Hindlimb muscle (tissue), 1 donor: Measurements from ENCODE around the gene RFNG. TPM values are rescaled to one million over a fixed set of nuclear protein-coding genes. Genes with fewer than 3 reads are reported as not detected.

Experiments used
- DNase-seq: peaks from one replicate; pipeline ENCODE4 v3.0.0-alpha.2; 2013
- polyA plus RNA-seq: library from polyadenylated mRNA; unstranded; fragments of 120-200 nt; gene quantifications from one replicate; pipeline ENCODE4 v1.2.1, GENCODE V29; 2013; ENCODE audit not compliant: insufficient read length

The RFNG gene
- polyA plus RNA-seq, 1 donor = 34.8 TPM

DNA sequence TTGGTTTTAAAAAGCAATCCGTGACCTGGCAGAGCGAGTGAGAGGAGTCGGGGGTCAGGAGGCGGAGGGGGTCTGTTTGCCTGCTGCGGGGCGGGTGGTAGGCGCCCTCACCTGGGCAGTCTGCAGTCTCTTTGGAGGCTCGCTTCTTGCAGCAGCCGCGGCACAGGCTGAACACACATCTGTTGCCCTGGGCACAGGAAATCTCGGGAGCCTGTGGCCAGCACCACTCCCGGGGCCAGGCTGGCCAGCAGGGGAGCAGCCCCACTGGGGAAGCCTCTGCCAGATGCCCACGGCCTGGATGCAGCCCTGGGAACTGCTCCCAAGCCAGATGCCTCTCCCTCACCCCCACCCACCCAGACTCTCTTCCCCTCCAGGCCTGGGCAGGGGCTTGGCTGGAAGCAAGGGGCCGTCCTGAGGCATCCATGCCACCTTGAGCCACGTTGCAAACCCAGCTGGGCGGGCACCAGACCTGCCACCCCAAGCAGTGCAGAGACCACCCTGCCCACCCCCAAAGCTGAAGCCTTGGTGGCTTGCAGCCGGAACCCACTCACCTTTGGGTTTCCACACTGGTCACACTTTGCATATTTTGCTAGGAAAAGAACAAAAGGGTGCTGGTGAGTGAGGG lies 6.7 kb upstream of the RFNG start:
- no peak for DNase-seq

DNA sequence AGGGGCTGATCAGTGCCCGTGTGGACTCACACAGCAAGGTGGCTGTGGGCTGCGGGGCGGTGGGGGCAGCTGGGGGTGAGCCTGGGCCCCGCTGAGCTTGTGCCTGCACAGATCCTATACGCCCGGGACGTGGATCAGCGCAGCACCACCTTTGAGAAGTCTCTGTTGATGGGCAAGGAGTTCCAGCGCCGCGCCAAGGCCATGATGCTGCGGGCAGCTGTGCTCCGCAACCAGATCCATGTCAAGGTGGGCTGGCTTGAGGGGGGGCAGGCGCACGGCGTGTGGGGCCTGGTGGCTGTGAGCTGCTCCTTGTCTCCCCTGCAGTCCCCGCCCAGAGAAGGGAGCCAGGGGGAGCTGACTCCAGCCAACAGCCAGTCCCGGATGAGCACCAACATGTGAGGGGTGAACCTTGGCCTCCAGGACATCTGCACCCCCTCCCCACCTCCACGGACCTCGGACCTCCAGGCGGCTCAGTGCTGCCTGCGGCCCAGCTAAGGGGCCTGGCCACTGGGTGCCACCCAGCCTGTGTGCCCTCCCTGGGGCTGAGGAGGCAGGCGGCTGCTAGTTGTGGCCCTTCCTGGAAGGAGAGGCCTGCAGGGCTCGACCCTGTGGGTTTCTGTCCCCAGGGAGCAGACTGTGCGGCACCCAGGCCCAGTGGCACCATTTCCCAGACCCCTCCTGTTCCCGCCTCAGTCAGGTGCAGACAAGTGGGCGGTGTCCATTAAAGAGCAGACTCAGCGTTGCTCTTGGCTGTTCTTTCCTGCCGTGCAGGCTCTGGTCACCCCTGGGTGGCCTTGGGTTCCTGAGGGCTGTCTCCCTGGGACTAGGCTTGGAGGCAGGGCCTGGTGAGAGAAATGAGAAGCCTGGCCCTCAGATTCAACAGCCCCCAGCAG lies 5.4 kb upstream of the RFNG start:
- no peak for DNase-seq

DNA sequence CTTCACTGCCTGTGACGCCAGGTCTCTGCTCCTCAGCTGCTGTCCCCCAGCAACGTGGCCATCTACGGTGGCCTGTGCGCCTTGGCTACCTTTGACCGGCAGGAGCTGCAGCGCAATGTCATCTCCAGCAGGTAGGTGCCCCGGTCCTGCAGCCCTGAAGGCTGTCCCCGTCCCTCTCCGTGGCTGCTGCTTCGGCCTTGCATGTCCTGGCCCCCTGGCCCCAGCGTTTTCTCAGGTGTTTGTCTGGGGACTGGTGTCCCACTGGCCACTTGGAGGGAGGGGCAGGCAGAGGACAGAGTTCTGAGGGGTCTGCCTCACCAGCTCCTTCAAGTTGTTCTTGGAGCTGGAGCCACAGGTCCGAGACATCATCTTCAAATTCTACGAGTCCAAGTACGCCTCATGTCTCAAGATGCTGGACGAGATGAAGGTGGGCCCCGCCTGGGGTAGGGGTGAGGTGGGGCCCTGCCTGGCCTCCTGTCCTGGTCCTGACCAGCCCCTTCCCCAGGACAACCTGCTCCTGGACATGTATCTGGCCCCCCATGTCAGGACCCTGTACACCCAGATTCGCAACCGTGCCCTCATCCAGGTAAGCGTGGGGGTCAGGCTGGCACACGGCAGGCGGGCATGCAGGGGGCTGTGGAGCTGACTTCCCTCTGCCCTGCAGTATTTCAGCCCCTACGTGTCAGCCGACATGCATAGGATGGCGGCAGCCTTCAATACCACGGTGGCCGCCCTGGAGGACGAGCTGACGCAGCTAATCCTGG lies 4.5 kb upstream of the RFNG start:
- DNase-seq = no peak

DNA sequence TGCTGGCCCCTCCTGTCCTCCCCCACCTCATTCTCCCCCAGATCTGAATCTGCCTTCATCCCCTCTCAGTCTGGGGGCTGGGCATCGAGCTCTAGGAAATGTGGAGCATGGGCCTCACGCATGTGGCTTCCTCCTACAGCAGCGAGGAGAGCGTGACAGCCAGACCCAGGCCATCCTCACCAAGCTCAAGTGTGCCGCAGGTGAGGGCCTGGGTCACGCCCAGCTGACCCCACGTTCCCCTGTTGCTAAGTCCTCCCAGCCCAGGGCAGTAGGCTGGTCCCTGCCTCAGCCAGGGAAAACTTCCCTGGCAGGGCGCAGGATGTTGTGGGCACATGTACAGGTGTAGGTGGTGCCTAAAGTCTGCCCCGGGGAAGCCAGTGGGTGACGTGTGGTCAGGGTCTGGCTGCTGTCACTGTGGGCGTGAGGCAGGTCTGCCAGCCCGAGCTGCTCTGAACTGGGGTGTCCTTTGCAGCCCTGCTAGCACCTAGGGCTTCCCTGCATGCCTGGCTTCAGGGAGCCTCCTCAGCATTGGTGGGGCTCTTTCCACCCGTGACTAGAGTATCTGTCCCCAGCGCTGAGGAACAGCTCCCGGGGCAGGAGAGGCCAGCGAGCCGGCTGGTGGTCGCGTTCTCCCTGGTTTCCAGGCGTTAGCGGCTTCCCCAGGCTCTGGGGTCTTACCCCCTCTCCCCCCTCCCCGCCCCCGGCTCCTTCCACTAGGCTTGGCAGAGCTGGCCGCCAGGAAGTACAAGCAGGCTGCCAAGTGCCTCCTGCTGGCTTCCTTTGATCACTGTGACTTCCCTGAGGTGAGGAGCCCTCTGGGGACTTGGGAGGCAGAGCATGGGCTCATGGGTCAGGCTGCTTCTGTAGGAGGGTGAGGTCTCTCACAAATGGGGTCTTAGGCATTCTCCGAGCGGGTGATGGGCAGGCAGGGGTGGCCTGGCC lies 3.7 kb upstream of the RFNG start:
- DNase-seq = no peak

DNA sequence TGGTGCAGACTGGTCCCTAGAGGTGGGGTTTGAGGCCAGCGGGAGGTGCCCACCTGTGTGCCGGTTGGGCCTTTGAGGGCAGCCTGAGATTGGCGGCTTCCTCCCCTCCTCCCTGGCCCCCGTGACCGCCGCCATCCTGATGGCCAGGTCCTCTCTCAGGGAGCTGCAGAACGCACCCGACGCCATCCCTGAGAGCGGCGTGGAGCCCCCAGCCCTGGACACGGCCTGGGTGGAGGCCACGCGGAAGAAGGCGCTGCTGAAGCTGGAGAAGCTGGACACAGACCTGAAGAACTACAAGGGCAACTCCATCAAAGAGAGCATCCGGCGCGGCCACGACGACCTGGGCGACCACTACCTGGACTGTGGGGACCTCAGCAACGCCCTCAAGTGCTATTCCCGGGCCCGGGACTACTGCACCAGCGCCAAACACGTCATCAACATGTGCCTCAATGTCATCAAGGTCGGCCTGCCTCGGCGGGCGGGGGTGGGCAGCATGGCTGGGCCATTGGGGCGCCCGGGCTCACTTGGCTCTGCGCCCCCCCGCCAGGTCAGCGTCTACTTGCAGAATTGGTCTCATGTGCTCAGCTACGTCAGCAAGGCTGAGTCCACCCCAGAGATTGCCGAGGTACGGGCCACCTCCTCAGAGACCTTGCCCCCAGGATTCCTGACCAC lies 2.9 kb upstream of the RFNG start:
- DNase-seq = no peak

DNA sequence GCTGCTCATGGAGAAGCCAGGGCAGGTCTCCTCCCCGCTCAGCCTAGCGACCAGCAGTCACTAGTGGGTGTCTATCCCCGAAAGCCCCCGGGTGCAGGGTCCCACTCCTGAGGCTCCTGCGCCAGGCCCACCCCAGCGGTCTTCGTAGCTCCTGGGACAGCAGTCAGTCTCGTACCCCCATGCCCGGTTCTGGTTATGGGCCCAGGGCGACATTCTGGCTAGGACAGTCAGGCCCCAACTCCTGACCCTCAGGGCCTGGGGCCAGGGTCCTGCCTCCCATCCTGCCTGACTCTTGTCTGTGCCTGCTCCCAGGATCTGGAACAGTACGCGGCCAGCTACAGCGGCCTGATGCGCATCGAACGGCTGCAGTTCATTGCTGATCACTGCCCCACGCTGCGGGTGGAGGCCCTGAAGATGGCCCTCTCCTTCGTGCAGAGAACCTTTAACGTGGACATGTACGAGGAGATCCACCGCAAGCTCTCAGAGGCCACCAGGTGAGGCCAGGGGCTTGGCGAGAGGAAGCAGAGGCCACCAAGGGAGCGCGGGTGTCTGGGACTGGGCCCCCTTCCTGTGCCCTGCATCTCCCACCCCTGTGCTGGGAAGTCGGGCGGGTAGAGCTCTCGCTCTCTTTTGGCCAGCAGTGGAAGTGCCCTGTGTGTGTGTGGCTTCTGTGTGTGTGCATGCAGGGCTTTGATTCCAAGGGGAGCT lies 2.1 kb upstream of the RFNG start:
- no peak for DNase-seq

DNA sequence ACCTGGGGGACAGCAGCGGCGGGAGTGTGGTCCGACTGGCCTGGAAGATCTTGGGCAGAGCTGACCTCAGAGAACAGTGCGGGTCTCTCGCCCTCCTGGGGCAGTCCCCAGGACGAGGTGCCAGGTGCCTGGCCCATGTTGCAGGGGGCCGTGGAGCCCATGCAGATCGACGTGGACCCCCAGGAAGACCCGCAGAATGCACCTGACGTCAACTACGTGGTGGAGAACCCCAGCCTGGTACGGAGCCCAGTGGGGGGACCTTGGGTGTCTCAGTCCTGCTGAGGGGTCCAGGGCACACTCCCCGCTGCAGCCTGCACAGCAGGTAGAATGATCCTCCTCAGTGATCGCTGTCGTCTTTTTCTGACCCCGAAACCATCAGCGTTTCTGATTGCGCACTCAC lies 1.5 kb upstream of the RFNG start:
- no peak for DNase-seq

- DNase-seq = no peak
These were observed 1.0 kb upstream of the RFNG start for GRCh38 chr17:82052638-82053059.

GRCh38 chr17:82050761-82051641 lies 610 bp downstream of the RFNG start:
- DNase-seq = no peak

DNA sequence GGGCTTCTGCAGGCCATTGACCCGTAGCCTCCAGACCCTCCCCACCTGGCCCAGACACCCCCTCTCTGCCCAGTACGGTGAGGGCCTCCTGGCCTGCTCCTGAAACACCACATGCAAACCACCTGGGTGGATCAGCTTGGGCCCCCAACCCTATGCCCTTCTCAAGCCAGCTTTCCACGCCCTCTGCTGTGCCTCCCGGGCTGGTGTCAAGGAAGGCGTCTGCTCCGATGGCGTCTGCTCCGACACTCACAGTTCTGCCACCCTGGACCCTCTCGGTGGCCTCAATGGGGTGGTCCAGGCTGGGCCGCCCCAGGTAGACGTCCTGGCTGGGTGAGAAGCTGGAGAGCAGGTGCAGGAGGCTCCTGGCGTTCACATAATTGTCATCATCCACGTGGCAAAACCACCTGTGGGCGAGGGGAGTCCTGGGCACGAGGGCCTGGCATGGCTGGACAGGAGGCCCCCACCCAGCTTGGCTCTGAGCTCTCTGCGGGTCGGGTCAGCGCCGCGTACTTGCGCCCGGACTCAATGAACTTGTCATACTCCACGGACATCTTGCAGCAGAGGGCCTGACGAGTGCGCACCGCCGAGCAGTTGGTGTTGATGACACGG lies 1.4 kb downstream of the RFNG start:
- DNase-seq = no peak

DNA sequence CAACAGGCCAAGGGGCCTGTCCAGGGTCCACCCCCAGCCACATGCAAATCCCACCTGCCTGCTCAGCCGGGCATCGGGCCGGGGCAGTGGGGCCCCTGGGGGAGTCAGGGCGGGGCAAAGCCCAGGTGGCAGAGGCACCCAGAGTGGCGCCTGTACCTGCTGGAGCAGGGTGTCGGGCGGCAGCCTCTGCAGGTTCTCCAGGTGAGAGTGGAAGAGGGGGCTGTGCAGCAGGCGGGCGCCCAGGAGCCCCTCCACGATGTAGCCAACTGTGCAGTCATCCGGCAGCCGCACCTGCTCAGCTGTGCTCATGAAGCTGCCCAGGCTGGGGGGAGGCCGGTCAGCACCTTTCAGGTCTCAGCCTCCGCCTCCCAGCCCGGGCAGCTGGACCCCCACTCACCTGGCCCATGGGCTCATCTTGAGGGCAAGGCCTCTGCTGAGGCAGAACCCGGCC lies 2.1 kb downstream of the RFNG start:
- DNase-seq = no peak

- no peak for DNase-seq
These were observed 2.5 kb downstream of the RFNG start for GRCh38 chr17:82049106-82049505.

DNA sequence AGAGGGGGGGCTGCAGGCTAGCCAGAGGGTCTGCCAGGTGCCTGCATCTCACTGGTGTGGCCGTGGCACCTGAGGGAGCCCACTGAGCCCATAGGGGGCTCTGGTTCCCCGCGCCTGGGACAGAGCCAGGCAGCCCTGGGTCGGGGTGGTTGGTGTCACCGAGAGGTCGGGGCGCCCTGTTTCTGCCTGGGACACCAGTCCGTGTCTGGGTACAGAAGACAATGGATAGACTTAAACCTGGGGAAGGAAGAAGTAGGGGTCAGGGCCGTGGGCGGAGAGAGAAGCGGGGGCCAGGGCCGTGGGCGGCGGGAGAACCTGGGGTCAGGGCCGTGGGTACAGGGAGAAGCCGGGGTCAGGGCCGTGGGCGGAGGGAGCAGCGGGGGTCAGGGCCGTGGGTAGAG lies 3.0 kb downstream of the RFNG start:
- DNase-seq = no peak

- no peak for DNase-seq
These were observed 3.6 kb downstream of the RFNG start for GRCh38 chr17:82047914-82048570.

- no peak for DNase-seq
These were observed 4.2 kb downstream of the RFNG start for GRCh38 chr17:82047379-82047778.

- DNase-seq = no peak
These were observed 4.7 kb downstream of the RFNG start for GRCh38 chr17:82046903-82047302.

- no peak for DNase-seq
These were observed 5.6 kb downstream of the RFNG start for GRCh38 chr17:82045936-82046484.

GRCh38 chr17:82043507-82043906 lies 8.1 kb downstream of the RFNG start:
- no peak for DNase-seq
